Left hindlimb (tissue), 1 donor: Measurements from ENCODE around the gene EDEM1.
A peak's percentile ranks its signal among the peaks of the same experiment; 100 is the strongest.
"Not testable (repeated sequence)": the region's sequence is repeated elsewhere in the genome, so short reads cannot be mapped to it uniquely, and the experiment has no call there.

ENCODE experiments used
- DNase-seq: peaks from one replicate; pipeline ENCODE4 v3.0.0-alpha.2; 2018

Gene EDEM1

GRCh38 chr3:5187156-5187919 lies at the start of gene EDEM1:
TSS of gene EDEM1 (plus strand) at chr3:5187707. CDS start at chr3:5187806, 99 bp downstream.
- peak; percentile 98 for DNase-seq

DNA sequence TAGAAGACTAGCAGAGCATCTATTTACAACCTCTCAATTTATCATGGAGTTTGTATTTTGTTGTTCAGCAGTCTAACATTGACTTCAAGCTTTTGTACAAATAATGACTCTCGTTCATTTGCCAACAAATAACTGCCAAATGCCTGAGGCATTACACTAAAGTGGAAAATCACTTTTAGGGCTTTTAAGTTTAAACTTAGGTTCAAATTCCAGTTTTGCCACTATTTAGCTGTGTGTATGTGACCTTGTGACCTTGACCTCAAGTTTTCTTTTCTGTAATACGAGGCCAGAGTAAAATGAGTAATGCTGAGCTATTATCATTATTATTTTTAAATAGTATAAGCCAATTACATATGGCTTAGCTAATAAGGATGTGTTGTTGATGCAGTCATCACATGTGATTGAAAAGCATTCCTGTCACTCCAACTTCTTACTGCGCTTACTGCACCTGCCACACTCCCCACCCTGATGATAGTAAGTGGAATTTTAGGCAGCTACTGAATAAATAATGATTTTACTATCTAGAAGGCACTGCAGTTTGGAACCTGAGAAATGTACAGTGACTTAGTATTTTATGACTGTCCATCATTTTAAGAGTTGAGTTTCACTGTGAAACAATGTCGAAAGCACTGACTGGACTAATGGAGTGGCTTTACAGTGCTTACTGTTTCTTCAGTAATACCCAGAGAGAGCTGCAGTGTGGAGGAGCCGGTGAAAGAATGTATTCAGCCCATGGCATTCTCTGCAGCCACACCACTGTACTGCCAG lies 49.1 kb upstream of the EDEM1 start:
- no peak for DNase-seq

GRCh38 chr3:5140230-5140621 lies 47.3 kb upstream of the EDEM1 start:
- no peak for DNase-seq

- no peak for DNase-seq
Measured at GRCh38 chr3:5140839-5141238, 46.7 kb upstream of the EDEM1 start.

DNA sequence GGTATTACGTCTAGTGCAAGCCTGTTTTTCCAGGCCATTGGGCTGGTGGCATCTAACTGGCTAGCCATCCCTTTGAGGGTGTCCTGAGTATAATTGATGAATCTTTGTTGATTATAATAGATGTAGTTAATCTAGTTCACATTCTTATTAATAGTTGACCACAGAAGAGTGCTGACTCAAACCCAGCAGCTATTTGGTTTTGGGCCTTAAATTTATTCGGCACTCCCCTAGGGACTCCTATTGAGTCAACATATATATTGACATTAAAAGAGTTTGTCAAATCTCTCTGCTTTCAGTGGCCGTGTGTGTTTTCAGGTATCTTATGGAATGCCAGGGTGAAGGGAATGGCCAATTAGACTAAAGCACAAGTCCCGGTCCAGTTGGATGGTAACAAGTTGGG lies 45.7 kb upstream of the EDEM1 start:
- no peak for DNase-seq

- DNase-seq, result no peak
Measured at GRCh38 chr3:5143464-5143863, 44.0 kb upstream of the EDEM1 start.

DNA sequence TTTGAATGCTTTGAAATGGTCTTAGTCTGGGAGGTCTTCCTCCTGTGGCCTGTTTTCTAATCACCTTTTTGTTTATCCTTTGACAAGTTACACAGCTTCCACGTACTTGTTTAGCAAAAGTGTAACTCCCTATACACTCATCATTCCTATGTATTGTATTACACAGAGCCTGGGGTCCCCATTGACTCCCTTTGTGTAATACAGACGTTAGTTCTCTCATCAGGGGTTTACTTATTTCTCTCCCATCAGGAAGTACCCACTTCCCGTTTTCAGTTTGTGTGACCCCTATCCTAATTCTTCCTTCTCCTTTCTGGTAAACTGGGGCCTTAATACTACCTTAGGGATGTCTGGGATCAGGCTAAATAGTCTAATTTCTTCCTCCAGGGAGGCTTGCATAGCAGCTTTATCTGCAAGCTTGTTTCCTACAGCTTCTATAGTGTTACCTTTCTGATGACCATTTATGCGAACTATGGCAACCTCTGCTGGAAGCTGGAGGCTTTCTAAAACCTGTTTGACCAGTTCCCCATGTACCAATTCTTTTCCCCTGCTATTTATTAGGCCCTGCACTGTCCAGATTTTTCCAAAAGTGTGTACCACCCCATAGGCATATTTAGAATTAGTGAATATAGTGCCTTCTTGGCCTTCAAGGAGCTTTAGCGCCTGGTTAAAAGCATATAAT lies 43.1 kb upstream of the EDEM1 start:
- DNase-seq, result no peak

DNA sequence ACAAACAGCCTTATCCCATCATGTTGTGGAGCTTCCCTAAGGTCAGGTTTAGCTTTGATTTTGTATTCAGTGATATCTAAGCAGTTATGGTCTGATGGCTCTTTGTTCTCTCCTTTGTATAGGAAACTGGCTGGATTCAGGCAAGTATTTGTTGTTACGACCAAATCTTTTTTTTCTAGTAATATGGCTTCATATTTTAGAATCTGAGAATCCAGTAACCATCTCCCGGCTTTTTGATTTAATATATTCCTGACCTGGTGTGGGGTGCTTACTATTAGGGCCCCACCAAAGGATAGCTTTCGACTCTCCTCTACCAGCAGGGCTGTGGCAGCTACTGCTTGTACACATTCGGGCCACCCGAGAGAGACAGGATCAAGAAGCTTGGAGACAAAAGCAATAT lies 42.4 kb upstream of the EDEM1 start:
- DNase-seq, result no peak

GRCh38 chr3:5147152-5147551 lies 40.4 kb upstream of the EDEM1 start:
- not testable (repeated sequence) for DNase-seq

- DNase-seq, result no peak
Measured at GRCh38 chr3:5149306-5149880, 38.1 kb upstream of the EDEM1 start.

- DNase-seq, result no peak
Measured at GRCh38 chr3:5151586-5151985, 35.9 kb upstream of the EDEM1 start.

DNA sequence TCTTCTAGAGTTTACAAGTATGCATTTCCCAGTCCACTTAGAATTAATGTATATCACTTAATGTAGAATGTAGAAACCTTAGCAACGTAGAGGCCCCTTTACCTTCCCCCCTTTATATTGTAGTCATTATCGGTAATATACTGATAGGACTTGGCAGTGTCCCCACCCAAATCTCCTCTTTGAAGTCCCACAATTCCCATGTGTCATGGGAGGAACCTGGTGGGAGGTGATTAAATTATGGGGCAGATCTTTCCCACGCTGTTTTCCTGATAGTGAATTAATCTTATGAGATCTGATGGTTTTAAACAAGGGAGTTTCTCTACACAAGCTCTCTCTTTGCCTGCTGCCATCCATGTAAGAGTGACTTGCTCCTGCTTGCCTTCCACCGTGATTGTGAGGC lies 34.4 kb upstream of the EDEM1 start:
- no peak for DNase-seq

DNA sequence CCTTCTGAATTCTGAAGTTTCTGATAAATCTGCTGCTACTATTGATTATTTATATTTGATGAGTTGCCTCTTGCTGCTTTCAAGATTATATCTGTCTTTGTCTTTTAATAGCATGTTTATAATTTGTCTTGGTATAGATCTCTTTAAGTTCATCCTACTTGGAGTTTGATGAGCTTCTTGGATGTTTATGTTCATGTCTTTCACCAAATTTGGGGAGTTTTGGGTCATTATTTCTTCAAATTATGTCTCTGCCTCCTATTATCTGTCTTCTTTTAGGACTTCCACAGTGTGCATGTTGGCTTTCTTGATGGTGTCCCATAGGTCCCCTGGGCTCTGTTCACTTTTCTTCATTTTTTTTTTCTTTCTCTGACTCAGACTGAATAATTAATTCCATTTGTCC lies 32.3 kb upstream of the EDEM1 start:
- DNase-seq, result no peak

- DNase-seq, result no peak
Measured at GRCh38 chr3:5160321-5160720, 27.2 kb upstream of the EDEM1 start.

GRCh38 chr3:5160940-5161858 lies 26.3 kb upstream of the EDEM1 start:
- no peak for DNase-seq

- DNase-seq, result no peak
Measured at GRCh38 chr3:5162102-5162501, 25.4 kb upstream of the EDEM1 start.

DNA sequence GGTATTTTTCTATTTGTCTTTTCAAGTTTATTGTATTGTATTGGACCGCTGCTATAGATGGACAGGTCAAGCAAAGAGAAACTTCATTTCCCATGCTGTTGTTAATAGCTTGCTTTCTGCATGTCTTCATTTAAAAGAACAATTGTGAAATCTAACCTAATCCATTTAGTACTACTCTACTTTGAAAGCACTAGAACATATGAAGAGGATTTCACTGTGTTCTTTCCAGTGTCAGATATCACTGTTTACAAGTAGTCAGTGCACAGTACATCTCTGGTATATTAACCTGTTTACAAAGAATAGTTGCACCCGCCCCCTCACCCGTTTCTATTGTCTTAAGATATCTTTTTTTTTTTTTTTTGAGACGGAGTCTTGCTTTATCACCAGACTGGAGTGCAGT lies 21.8 kb upstream of the EDEM1 start:
- DNase-seq, result no peak

DNA sequence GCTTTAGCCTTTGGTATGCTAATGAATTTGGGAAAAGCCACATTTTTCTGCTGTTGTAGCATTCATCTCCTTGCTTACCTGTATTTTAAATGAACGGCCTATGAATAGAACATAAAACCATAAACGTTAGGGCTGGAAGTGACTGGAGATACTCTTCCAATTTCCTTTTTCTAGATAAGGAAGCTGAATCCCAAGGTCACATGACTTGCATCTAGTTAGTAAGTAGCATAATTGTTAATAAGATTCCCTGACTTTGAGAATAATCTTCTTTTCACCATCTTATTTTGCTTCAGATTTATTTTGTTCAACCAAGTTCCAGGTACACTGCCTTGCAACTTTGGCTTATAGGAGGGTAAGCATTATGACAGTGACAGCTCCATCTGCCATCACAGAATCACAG lies 20.7 kb upstream of the EDEM1 start:
- no peak for DNase-seq

DNA sequence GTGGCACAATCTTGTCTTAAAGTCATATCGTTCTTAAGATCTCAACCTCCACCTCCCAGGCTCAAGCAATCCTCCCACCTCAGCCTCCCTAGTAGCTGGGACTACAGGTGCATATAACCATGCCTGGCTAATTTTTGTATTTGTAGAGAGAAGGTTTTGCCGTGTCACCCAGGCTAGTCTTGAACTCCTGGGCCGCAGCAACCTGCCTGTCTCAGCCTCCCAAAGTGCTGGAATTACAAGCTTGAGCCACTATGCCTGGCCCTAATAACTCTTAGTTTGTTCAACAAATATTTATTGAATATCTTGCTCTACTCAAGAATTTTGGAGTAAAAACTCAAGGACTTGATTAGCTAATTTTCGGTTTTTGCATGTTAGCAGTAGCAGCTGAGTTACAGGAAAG lies 19.4 kb upstream of the EDEM1 start:
- DNase-seq, result no peak

- no peak for DNase-seq
Measured at GRCh38 chr3:5169807-5170206, 17.7 kb upstream of the EDEM1 start.

- DNase-seq, result no peak
Measured at GRCh38 chr3:5170975-5171374, 16.5 kb upstream of the EDEM1 start.

- DNase-seq, result no peak
Measured at GRCh38 chr3:5172018-5172417, 15.5 kb upstream of the EDEM1 start.
